SK-N-SH treated with all-trans-retinoic acid at 6 μM for 48 hours (cell line): ENCODE data around the gene LEO1.

Source experiments
- ATAC-seq: fragments of 200-7000 bp; cut with Tn5 transposase; 3 replicates; pipeline ENCODE4 v1.9.1; 2020; ENCODE audit warnings: mild to moderate bottlenecking, moderate library complexity
- ARNTL ChIP-seq: fragments of 450-650 bp; formaldehyde crosslinking; IDR thresholded peaks from 2 replicates; pipeline ENCODE4 v1.5.0; 2020; ENCODE audit warnings: low read depth, mild to moderate bottlenecking, moderate library complexity, borderline replicate concordance
- CSDC2 ChIP-seq: fragments of 250-450 bp; sonication (Bioruptor Pico); IDR thresholded peaks from 2 replicates; pipeline ENCODE4 v1.5.0; 2020; ENCODE audit warnings: mild to moderate bottlenecking, moderate library complexity
- ESRRG ChIP-seq: fragments of 250-450 bp; sonication (Bioruptor Pico); IDR thresholded peaks from 2 replicates; pipeline ENCODE4 v1.6.1; 2021; ENCODE audit warnings: mild to moderate bottlenecking
- ISL1 ChIP-seq: fragments of 250-450 bp; sonication (Bioruptor Pico); IDR thresholded peaks from 2 replicates; pipeline ENCODE4 v2.1.2; 2022; ENCODE audit warnings: mild to moderate bottlenecking, moderate library complexity
- OSR1 ChIP-seq: fragments of 250-450 bp; sonication (Bioruptor Pico); IDR thresholded peaks from 2 replicates; pipeline ENCODE4 v1.8.0; 2022; ENCODE audit warnings: moderate library complexity, mild to moderate bottlenecking, inconsistent platforms
- PPARA ChIP-seq: fragments of 250-450 bp; sonication (Bioruptor Pico); IDR thresholded peaks from 2 replicates; pipeline ENCODE4 v1.5.0; 2020; ENCODE audit warnings: mild to moderate bottlenecking, borderline replicate concordance
- RARB ChIP-seq: fragments of 250-450 bp; sonication (Bioruptor Pico); IDR thresholded peaks from 2 replicates; pipeline ENCODE4 v1.8.0; 2021; ENCODE audit warnings: mild to moderate bottlenecking, moderate library complexity
- SNAI2 ChIP-seq: fragments of 250-450 bp; sonication (Bioruptor Pico); IDR thresholded peaks from 2 replicates; pipeline ENCODE4 v1.5.0; 2020; ENCODE audit warnings: mild to moderate bottlenecking, moderate library complexity
- TCF4 ChIP-seq: fragments of 250-450 bp; sonication (Bioruptor Pico); IDR thresholded peaks from 2 replicates; pipeline ENCODE4 v1.8.0; 2021; ENCODE audit warnings: mild to moderate bottlenecking, moderate library complexity, borderline replicate concordance
- TOX ChIP-seq: fragments of 250-450 bp; sonication (Bioruptor Pico); IDR thresholded peaks from 2 replicates; pipeline ENCODE4 v1.8.0; 2021; ENCODE audit warnings: mild to moderate bottlenecking, moderate library complexity, borderline replicate concordance
- ZC3H10 ChIP-seq: fragments of 250-450 bp; sonication (Bioruptor Pico); IDR thresholded peaks from 2 replicates; pipeline ENCODE4 v1.5.1; 2021; ENCODE audit warnings: mild to moderate bottlenecking, moderate library complexity
- ZFP3 ChIP-seq: fragments of 250-450 bp; sonication (Bioruptor Pico); IDR thresholded peaks from 2 replicates; pipeline ENCODE4 v1.5.0; 2020; ENCODE audit warnings: mild to moderate bottlenecking, moderate library complexity
- ZFP30 ChIP-seq: fragments of 450-650 bp; formaldehyde crosslinking; IDR thresholded peaks from 2 replicates; pipeline ENCODE4 v1.5.0; 2022; ENCODE audit warnings: mild to moderate bottlenecking, moderate library complexity
- ZNF565 ChIP-seq: fragments of 450-650 bp; formaldehyde crosslinking; conservative IDR thresholded peaks from 2 replicates; pipeline ENCODE4 v1.5.0; 2020; ENCODE audit warnings: low read depth, mild to moderate bottlenecking, moderate library complexity
- ZNF70 ChIP-seq: fragments of 450-650 bp; formaldehyde crosslinking; IDR thresholded peaks from 2 replicates; pipeline ENCODE4 v1.5.0; 2020; ENCODE audit warnings: mild to moderate bottlenecking, moderate library complexity
- TF ChIP-seq, protein P1 (sequence below): fragments of 250-450 bp; sonication (Bioruptor Pico); IDR thresholded peaks from 2 replicates; pipeline ENCODE4 v1.5.1; 2020; ENCODE audit warnings: low read depth, mild to moderate bottlenecking, moderate library complexity
- TF ChIP-seq, protein P2 (sequence below): fragments of 250-450 bp; sonication (Bioruptor Pico); IDR thresholded peaks from 2 replicates; pipeline ENCODE4 v1.8.0; 2020; ENCODE audit warnings: mild to moderate bottlenecking, moderate library complexity, borderline replicate concordance
- TF ChIP-seq, protein P3 (sequence below): fragments of 250-450 bp; sonication (Bioruptor Pico); IDR thresholded peaks from 2 replicates; pipeline ENCODE4 v1.8.0; 2021; ENCODE audit warnings: low read depth, mild to moderate bottlenecking, moderate library complexity, borderline replicate concordance
- TF ChIP-seq, protein P4 (sequence below): fragments of 250-450 bp; sonication (Bioruptor Pico); IDR thresholded peaks from 2 replicates; pipeline ENCODE4 v1.5.0; 2020; ENCODE audit warnings: mild to moderate bottlenecking, moderate library complexity

LEO1 gene

DNA sequence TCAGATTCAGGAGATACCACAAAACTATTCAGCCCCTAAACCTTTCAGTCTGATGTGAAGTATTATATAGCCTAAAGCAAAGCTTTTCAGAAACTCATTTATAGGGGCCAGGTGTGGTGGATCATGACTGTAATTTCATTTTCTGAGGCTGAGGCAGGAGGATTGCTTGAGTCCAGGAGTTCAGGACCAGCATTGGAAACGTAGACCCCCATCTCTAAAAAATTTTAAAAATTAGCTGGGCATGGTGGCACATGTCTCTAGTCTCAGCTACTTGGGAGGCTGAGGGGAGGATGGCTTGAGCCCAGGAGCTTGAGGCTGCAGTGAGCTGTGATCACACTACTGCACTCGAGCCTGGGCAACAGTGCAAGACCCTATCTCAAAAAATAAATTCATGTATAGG, 82.1 kb downstream of the LEO1 start:
- no peak for ATAC-seq
- TF ChIP-seq ISL1 (CRISPR knock-in tag) = no peak
- TF ChIP-seq, protein P1, sequence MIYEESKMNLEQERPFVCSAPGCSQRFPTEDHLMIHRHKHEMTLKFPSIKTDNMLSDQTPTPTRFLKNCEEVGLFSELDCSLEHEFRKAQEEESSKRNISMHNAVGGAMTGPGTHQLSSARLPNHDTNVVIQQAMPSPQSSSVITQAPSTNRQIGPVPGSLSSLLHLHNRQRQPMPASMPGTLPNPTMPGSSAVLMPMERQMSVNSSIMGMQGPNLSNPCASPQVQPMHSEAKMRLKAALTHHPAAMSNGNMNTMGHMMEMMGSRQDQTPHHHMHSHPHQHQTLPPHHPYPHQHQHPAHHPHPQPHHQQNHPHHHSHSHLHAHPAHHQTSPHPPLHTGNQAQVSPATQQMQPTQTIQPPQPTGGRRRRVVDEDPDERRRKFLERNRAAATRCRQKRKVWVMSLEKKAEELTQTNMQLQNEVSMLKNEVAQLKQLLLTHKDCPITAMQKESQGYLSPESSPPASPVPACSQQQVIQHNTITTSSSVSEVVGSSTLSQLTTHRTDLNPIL = no peak

DNA sequence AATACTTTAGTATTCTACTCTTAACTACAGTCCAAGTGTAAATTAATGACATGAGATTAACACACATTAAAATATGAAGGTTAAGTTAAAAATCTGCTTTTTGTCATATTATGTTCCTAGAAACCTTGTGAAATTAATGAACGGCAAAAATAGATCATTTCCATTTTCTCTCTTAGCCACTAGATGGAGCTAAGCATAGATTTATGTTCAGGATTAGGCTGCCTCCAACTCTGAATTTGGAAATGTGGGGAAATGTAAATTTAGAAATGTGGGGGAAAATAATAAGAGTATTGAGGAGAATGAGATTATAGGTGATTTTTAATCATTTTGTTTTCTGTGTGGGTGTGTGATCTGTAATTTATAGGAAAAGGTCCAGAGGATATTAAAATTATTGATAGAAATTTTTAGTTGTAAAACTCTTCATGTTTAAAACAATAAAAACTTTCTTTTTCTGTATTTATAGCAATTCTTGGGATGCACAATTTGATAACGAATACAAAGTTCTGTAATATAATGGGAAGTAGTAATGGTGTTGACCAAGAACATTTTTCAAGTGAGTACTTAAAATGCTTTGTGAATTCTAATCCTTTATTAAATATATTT, 82.9 kb downstream of the LEO1 start:
- no peak for TF ChIP-seq SNAI2
- no peak for TF ChIP-seq ZFP30 (CRISPR knock-in tag)
- TF ChIP-seq, protein P2, sequence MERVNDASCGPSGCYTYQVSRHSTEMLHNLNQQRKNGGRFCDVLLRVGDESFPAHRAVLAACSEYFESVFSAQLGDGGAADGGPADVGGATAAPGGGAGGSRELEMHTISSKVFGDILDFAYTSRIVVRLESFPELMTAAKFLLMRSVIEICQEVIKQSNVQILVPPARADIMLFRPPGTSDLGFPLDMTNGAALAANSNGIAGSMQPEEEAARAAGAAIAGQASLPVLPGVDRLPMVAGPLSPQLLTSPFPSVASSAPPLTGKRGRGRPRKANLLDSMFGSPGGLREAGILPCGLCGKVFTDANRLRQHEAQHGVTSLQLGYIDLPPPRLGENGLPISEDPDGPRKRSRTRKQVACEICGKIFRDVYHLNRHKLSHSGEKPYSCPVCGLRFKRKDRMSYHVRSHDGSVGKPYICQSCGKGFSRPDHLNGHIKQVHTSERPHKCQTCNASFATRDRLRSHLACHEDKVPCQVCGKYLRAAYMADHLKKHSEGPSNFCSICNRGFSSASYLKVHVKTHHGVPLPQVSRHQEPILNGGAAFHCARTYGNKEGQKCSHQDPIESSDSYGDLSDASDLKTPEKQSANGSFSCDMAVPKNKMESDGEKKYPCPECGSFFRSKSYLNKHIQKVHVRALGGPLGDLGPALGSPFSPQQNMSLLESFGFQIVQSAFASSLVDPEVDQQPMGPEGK = no peak
- TF ChIP-seq, protein P3, sequence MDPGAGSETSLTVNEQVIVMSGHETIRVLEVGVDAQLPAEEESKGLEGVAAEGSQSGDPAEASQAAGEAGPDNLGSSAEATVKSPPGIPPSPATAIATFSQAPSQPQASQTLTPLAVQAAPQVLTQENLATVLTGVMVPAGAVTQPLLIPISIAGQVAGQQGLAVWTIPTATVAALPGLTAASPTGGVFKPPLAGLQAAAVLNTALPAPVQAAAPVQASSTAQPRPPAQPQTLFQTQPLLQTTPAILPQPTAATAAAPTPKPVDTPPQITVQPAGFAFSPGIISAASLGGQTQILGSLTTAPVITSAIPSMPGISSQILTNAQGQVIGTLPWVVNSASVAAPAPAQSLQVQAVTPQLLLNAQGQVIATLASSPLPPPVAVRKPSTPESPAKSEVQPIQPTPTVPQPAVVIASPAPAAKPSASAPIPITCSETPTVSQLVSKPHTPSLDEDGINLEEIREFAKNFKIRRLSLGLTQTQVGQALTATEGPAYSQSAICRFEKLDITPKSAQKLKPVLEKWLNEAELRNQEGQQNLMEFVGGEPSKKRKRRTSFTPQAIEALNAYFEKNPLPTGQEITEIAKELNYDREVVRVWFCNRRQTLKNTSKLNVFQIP (CRISPR knock-in tag) = no peak
- TF ChIP-seq ISL1 (CRISPR knock-in tag) = no peak
- TF ChIP-seq ZFP3 (CRISPR knock-in tag) = no peak
- TF ChIP-seq ARNTL (CRISPR knock-in tag) = no peak
- TF ChIP-seq ZNF70 = no peak
- TF ChIP-seq, protein P4, sequence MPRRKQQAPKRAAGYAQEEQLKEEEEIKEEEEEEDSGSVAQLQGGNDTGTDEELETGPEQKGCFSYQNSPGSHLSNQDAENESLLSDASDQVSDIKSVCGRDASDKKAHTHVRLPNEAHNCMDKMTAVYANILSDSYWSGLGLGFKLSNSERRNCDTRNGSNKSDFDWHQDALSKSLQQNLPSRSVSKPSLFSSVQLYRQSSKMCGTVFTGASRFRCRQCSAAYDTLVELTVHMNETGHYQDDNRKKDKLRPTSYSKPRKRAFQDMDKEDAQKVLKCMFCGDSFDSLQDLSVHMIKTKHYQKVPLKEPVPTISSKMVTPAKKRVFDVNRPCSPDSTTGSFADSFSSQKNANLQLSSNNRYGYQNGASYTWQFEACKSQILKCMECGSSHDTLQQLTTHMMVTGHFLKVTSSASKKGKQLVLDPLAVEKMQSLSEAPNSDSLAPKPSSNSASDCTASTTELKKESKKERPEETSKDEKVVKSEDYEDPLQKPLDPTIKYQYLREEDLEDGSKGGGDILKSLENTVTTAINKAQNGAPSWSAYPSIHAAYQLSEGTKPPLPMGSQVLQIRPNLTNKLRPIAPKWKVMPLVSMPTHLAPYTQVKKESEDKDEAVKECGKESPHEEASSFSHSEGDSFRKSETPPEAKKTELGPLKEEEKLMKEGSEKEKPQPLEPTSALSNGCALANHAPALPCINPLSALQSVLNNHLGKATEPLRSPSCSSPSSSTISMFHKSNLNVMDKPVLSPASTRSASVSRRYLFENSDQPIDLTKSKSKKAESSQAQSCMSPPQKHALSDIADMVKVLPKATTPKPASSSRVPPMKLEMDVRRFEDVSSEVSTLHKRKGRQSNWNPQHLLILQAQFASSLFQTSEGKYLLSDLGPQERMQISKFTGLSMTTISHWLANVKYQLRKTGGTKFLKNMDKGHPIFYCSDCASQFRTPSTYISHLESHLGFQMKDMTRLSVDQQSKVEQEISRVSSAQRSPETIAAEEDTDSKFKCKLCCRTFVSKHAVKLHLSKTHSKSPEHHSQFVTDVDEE (CRISPR knock-in tag) = no peak
- TF ChIP-seq TOX = no peak
- no peak for TF ChIP-seq CSDC2 (CRISPR knock-in tag)
- no peak for TF ChIP-seq ZC3H10 (CRISPR knock-in tag)
- TF ChIP-seq OSR1 (CRISPR knock-in tag) = no peak
- no peak for TF ChIP-seq RARB (CRISPR knock-in tag)
- TF ChIP-seq ZNF565 (CRISPR knock-in tag) = no peak
- no peak for TF ChIP-seq TCF4 (CRISPR knock-in tag)
- TF ChIP-seq ESRRG (CRISPR knock-in tag) = no peak
- no peak for TF ChIP-seq PPARA
- ATAC-seq = peak; percentile 61
